K562 (cell line): ENCODE results near the gene KHSRP. TPM values are rescaled to one million over a fixed set of nuclear protein-coding genes. Genes with fewer than 3 reads are reported as not detected.

Source experiments
- ATAC-seq: fragments of 200-7000 bp; cut with Tn5 transposase; 3 replicates; pipeline ENCODE4 v1.9.1; 2020; ENCODE audit warnings: moderate library complexity
- BruUV-seq: library from RNA; stranded (reverse); fragments of 400-500 nt; replicated peaks from 2 replicates; lab custom pipeline; 2021; lab: Mats Ljungman, UMichigan
- CTCF ChIA-PET: fragments of 300-600 bp; formaldehyde crosslinking; extraction: SDS; loops from one replicate; lab custom pipeline; 2021; ENCODE audit warnings: low intra/inter-chr PET ratio; lab: Yijun Ruan, JAX
- POLR2A ChIA-PET: fragments of 300-600, 350-650 bp; sonication (Branson Sonifier 250); formaldehyde crosslinking; extraction: SDS; loops from one replicate; lab custom pipeline; 2021; ENCODE audit warnings: antibody characterized with exemption, inconsistent platforms; lab: Yijun Ruan, JAX
- DNase-seq, 4 experiments: peaks; one replicate each; pipeline versions ENCODE4 v3.0.0 to v3.0.0-alpha.2; 2011 to 2018; ENCODE audit warnings: low spot score in 3 of 4, mixed read lengths in 3 of 4; ENCODE audit errors: extremely low read depth in 1 of 4
- FAIRE-seq: peaks from 2 replicates; lab custom pipeline; 2011; peaks lifted over from hg19 to GRCh38; lab: Jason Lieb, UNC
- H2AFZ ChIP-seq: 2 replicates; pipeline ENCODE4 v1.6.0; 2011; ENCODE audit warnings: low read depth, low read length, control low read depth, inconsistent platforms
- H3K27ac ChIP-seq: fragments of 200-600 bp; 3 replicates; pipeline ENCODE4 v1.8.0; 2011; ENCODE audit warnings: low read depth, mild to moderate bottlenecking, control low read depth, inconsistent platforms, low read length, moderate library complexity, mixed read lengths; ENCODE audit errors: extremely low read depth
- H3K27me3 ChIP-seq, 2 experiments: fragments of 300-600 bp in 1 of 2; 2 replicates in 1 of 2; 3 replicates in 1 of 2; pipeline versions ENCODE4 v1.6.0 to v1.8.0; 2011; ENCODE audit warnings: inconsistent platforms in 2 of 2, low read length in 2 of 2, mild to moderate bottlenecking in 1 of 2, mixed read lengths in 1 of 2, moderate library complexity in 1 of 2; ENCODE audit not compliant: control insufficient read depth in 2 of 2, insufficient read depth in 2 of 2
- H3K36me3 ChIP-seq: fragments of 300-600 bp; 3 replicates; pipeline ENCODE4 v1.8.0; 2011; ENCODE audit warnings: mild to moderate bottlenecking, low read length, inconsistent platforms; ENCODE audit not compliant: control insufficient read depth, insufficient read depth
- H3K4me1 ChIP-seq, 2 experiments: fragments of 200-600 bp in 1 of 2; replicated peaks in 1 of 2; 2 replicates in 1 of 2; 3 replicates in 1 of 2; pipeline versions ENCODE4 v1.5.1 to v1.8.0; 2011; ENCODE audit warnings: inconsistent platforms in 2 of 2, low read length in 2 of 2, mild to moderate bottlenecking in 1 of 2, mixed read lengths in 1 of 2, moderate library complexity in 1 of 2; ENCODE audit not compliant: control insufficient read depth in 2 of 2, insufficient read depth in 2 of 2
- H3K4me2 ChIP-seq: 2 replicates; pipeline ENCODE4 v1.6.1; 2011; ENCODE audit warnings: low read length, control low read depth, inconsistent platforms, mixed read lengths; ENCODE audit not compliant: insufficient read depth
- H3K4me3 ChIP-seq: fragments of 200-600 bp; sonication (generic), shearing (Covaris generic); 2 replicates; pipeline ENCODE4 v1.5.1; 2016; ENCODE audit warnings: control low read depth, inconsistent platforms
- H3K79me2 ChIP-seq: fragments of 200-600 bp; 3 replicates; pipeline ENCODE4 v1.8.0; 2011; ENCODE audit warnings: low read length, inconsistent platforms; ENCODE audit not compliant: control insufficient read depth, insufficient read depth
- H3K9ac ChIP-seq, 2 experiments: 2 replicates each; pipeline versions ENCODE4 v1.6.0 to v1.6.1; 2011; ENCODE audit warnings: low read depth in 2 of 2, low read length in 2 of 2, control low read depth in 1 of 2, inconsistent platforms in 1 of 2, mild to moderate bottlenecking in 1 of 2, mixed read lengths in 1 of 2; ENCODE audit not compliant: insufficient read depth in 1 of 2
- H3K9me1 ChIP-seq: one replicate; pipeline ENCODE4 v1.6.0; 2011; ENCODE audit warnings: inconsistent platforms, mild to moderate bottlenecking, low read length, moderate library complexity; ENCODE audit not compliant: control insufficient read depth, insufficient read depth
- H3K9me3 ChIP-seq: replicated peaks from 2 replicates; pipeline ENCODE4 v1.5.1; 2011; ENCODE audit warnings: low read depth, low read length, inconsistent platforms; ENCODE audit not compliant: control insufficient read depth, insufficient read depth
- H4K20me1 ChIP-seq: replicated peaks from 2 replicates; pipeline ENCODE4 v1.6.1; 2011; ENCODE audit warnings: low read length, inconsistent platforms, mixed read lengths; ENCODE audit not compliant: control insufficient read depth, insufficient read depth
- BRF1 ChIP-seq: IDR thresholded peaks from 3 replicates; pipeline ENCODE4 v1.6.1; 2011; ENCODE audit warnings: borderline replicate concordance, mild to moderate bottlenecking; ENCODE audit not compliant: insufficient read length; ENCODE audit errors: extremely low read depth
- CBX8 ChIP-seq: fragments of 200-600 bp; sonication (generic); IDR thresholded peaks from 2 replicates; pipeline ENCODE4 v1.6.1; 2012; ENCODE audit warnings: borderline replicate concordance, mixed run types, low read depth, mild to moderate bottlenecking, moderate library complexity, mixed read lengths, low read length, control low read depth, inconsistent platforms; ENCODE audit not compliant: poor library complexity, severe bottlenecking; ENCODE audit errors: extremely low read depth
- CCNT2 ChIP-seq: IDR thresholded peaks from 2 replicates; pipeline ENCODE4 v1.6.1; 2011; ENCODE audit warnings: borderline replicate concordance, low read depth, mild to moderate bottlenecking, moderate library complexity, mixed read lengths, low read length; ENCODE audit not compliant: insufficient read length; ENCODE audit errors: extremely low read depth
- ETV5 ChIP-seq: sonication (generic); formaldehyde crosslinking; IDR thresholded peaks from 2 replicates; pipeline ENCODE4 v1.4.0; 2020; ENCODE audit warnings: low read depth, mild to moderate bottlenecking, missing genetic modification reagents
- FOXJ3 ChIP-seq: sonication (generic); formaldehyde crosslinking; IDR thresholded peaks from 2 replicates; pipeline ENCODE4 v1.4.0; 2020; ENCODE audit warnings: mild to moderate bottlenecking, missing genetic modification reagents
- GABPB1 ChIP-seq: sonication (generic); formaldehyde crosslinking; IDR thresholded peaks from 2 replicates; pipeline ENCODE4 v1.8.0; 2022; ENCODE audit warnings: mild to moderate bottlenecking, missing genetic modification reagents
- HDAC1 ChIP-seq, 2 experiments: fragments of 450-650 bp; IDR thresholded peaks; 2 replicates each; pipeline ENCODE4 v1.6.1; 2016 to 2017; ENCODE audit warnings: inconsistent platforms in 1 of 2, mild to moderate bottlenecking in 1 of 2, moderate library complexity in 1 of 2
- HNRNPUL1 ChIP-seq: fragments of 200-400 bp; formaldehyde crosslinking; IDR thresholded peaks from 2 replicates; pipeline ENCODE4 v1.6.1; 2017; ENCODE audit warnings: low read length
- IFI16 ChIP-seq: fragments of 250-450 bp; sonication (Bioruptor Pico); IDR thresholded peaks from 2 replicates; pipeline ENCODE4 v2.1.2; 2022; ENCODE audit warnings: mild to moderate bottlenecking, inconsistent platforms
- POLR2B ChIP-seq: fragments of 450-650 bp; IDR thresholded peaks from 2 replicates; pipeline ENCODE4 v1.6.1; 2018; ENCODE audit warnings: low read depth; ENCODE audit not compliant: partially characterized antibody
- RBFOX2 ChIP-seq: fragments of 200-400 bp; formaldehyde crosslinking; IDR thresholded peaks from 2 replicates; pipeline ENCODE4 v1.6.1; 2017; ENCODE audit warnings: low read depth, mild to moderate bottlenecking, low read length, moderate library complexity
- RBM22 ChIP-seq: fragments of 200-400 bp; formaldehyde crosslinking; IDR thresholded peaks from 2 replicates; pipeline ENCODE4 v1.6.1; 2018; ENCODE audit warnings: low read length, low read depth; ENCODE audit not compliant: poor library complexity, severe bottlenecking
- SMAD3 ChIP-seq: fragments of 450-650 bp; formaldehyde crosslinking; conservative IDR thresholded peaks from 2 replicates; pipeline ENCODE4 v1.4.0; 2020; ENCODE audit warnings: mild to moderate bottlenecking
- U2AF2 ChIP-seq: fragments of 200-400 bp; formaldehyde crosslinking; optimal IDR thresholded peaks from 2 replicates; pipeline ENCODE3; 2017; ENCODE audit warnings: low read depth, mild to moderate bottlenecking, low read length
- ZBTB33 ChIP-seq: sonication (generic); formaldehyde crosslinking; IDR thresholded peaks from 2 replicates; pipeline ENCODE4 v1.8.1; 2023; ENCODE audit warnings: mild to moderate bottlenecking, missing genetic modification reagents
- ZNF445 ChIP-seq: fragments of 250-450 bp; sonication (Bioruptor Pico); IDR thresholded peaks from 2 replicates; pipeline ENCODE4 v1.4.0; 2020; ENCODE audit warnings: low read depth, mild to moderate bottlenecking, moderate library complexity
- ZNF644 ChIP-seq: fragments of 200-800 bp; sonication (Bioruptor generic); IDR thresholded peaks from 2 replicates; pipeline ENCODE4 v1.6.1; 2016; ENCODE audit warnings: low read depth, missing genetic modification characterization, missing compliant biosample characterization
- ZNF778 ChIP-seq: fragments of 450-650 bp; formaldehyde crosslinking; IDR thresholded peaks from 2 replicates; pipeline ENCODE4 v1.4.0; 2020; ENCODE audit warnings: mild to moderate bottlenecking, moderate library complexity
- whole genome bisulfite sequencing: fragments of 100-300 bp; shearing (Covaris generic); methylation state at CpG from one replicate; pipeline ENCODE4 v1.1.6; 2016; ENCODE audit warnings: low coverage, mixed read lengths; ENCODE audit not compliant: insufficient coverage; ENCODE audit errors: missing lambda C conversion rate; 5-methylcytosine and 5-hydroxymethylcytosine counted together
- in situ Hi-C: fragments of 300-500 bp; cut with MboI; formaldehyde crosslinking; loops from 4 replicates; pipeline ENCODE4 v1.15.0; 2018; ENCODE audit warnings: inconsistent platforms, mixed read lengths
- intact Hi-C: fragments of 100-400 bp; cut with micrococcal nuclease; formaldehyde crosslinking; loops from 2 replicates; pipeline ENCODE4 v1.14.2; 2022
- polyA plus RNA-seq, 8 experiments: library from polyadenylated mRNA; depleted of rRNA in 4 of 8; stranded (reverse) in 5 of 8; unstranded in 3 of 8; fragments of >200 nt; fragmentation: Nextera tagmentation in 2 of 8; fragmentation: Illumina TruSeq in 1 of 8; extraction: Ambion mirVana in 2 of 8; extraction: Trizol in 1 of 8; gene quantifications; 2 replicates each; pipeline versions ENCODE4 v1.2.1 to v1.2.3, GENCODE V29; 2011 to 2014; ENCODE audit warnings: inconsistent platforms in 1 of 8, missing spikeins in 1 of 8
- total RNA-seq, 7 experiments: library from RNA; depleted of rRNA in 6 of 7; stranded (reverse); fragments of >200 nt in 6 of 7; fragmentation: Illumina TruSeq in 2 of 7; extraction: Trizol in 2 of 7; gene quantifications; 2 replicates each; pipeline versions ENCODE4 v1.2.1 to v1.2.3, GENCODE V29; 2011 to 2021; ENCODE audit warnings: low replicate concordance in 1 of 7
- TF ChIP-seq, protein P1 (sequence below), 2 experiments: fragments of 200-800 bp in 1 of 2; sonication (Bioruptor generic) in 1 of 2; sonication (generic) in 1 of 2; formaldehyde crosslinking in 1 of 2; IDR thresholded peaks in 1 of 2; conservative IDR thresholded peaks in 1 of 2; 2 replicates each; pipeline versions ENCODE4 v1.5.0 to v1.6.1; 2016 to 2020; ENCODE audit warnings: missing compliant biosample characterization in 1 of 2, missing genetic modification characterization in 1 of 2, missing genetic modification reagents in 1 of 2

Gene KHSRP
- total and polyA plus RNA-seq, 9 of the 15 experiments (the other 6 are each of a cell fraction or from before 2014, with no cell fraction given): 4.2 to 564 (median 139) TPM

DNA sequence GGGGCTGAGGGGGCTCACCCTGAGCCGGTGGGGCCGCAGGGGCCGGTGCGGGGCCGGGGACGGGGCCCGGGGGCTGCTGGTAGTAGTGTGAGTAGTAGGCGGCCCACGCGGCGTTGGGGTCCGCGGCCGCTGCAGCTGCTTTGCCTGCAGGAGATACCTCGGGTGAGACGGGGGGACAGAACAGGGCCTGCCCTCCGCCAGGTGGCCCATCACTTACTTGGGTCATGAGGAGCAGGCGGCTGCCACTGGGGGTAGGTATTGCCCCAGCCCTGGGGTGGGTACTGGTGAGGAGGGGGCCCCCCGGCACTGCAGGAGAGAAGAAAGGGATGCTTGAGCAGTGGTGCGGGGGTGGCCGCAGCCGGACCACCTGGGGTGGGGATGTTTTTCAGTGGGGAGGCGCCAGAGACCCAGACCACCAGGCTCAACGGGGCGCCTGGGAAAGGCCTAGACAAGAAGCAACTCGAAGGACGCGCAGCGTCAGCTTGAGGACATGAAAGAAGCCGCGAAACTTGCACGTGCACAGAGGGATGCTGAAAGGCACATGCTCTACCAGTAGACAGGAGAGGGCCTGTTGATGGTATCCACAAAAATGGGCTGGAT lies 8.9 kb downstream of the KHSRP start:
- FAIRE-seq: no peak
- BruUV-seq: no TSS peak
- WGBS: 93% methylated on average over 8 of the region's 32 CpGs
- TF ChIP-seq, protein P1, sequence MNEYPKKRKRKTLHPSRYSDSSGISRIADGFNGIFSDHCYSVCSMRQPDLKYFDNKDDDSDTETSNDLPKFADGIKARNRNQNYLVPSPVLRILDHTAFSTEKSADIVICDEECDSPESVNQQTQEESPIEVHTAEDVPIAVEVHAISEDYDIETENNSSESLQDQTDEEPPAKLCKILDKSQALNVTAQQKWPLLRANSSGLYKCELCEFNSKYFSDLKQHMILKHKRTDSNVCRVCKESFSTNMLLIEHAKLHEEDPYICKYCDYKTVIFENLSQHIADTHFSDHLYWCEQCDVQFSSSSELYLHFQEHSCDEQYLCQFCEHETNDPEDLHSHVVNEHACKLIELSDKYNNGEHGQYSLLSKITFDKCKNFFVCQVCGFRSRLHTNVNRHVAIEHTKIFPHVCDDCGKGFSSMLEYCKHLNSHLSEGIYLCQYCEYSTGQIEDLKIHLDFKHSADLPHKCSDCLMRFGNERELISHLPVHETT (CRISPR knock-in tag; conservative IDR thresholded peaks at IDR 0.05 in 1 of 2, IDR thresholded peaks at IDR 0.05 in 1 of 2): no peak
- TF ChIP-seq BRF1 (no peak), IFI16 (CRISPR knock-in tag) (no peak), CBX8 (no peak), RBFOX2 (peak; percentile 15; the same call in 1 of the 2 replicates), HDAC1 (IDR thresholded peaks at IDR 0.05) (no peak), GABPB1 (CRISPR knock-in tag) (no peak), POLR2B (no peak), ETV5 (CRISPR knock-in tag) (no peak), RBM22 (peak; percentile 17), ZNF445 (CRISPR knock-in tag) (no peak), FOXJ3 (CRISPR knock-in tag) (no peak), SMAD3 (no peak), ZNF644 (tag) (no peak), ZBTB33 (CRISPR knock-in tag) (0 out of 2 replicates have a peak, but pooled peaks have one; percentile 40), HNRNPUL1 (no peak), ZNF778 (CRISPR knock-in tag) (no peak), CCNT2 (no peak), U2AF2 (no peak)

More for the DNA sequence above, 8.9 kb downstream of the KHSRP start:
- no peak overlapping the region for H3K4me3 ChIP-seq
- no peak for ATAC-seq
- peak in 1 of 4 experiments; percentile 22 for DNase-seq
- in situ Hi-C loops: no loop called here
- no peak overlapping the region for H3K4me2 ChIP-seq
- intact Hi-C loops: no loop called here
- peaks cover 20% of the 10 kb centered on the region for H3K79me2 ChIP-seq
- H2AFZ ChIP-seq: no peak overlapping the region
- ChIA-PET CTCF (no interaction called here), POLR2A (interaction anchor here (0.6 kb wide), 2 partner anchors 158 to 575 kb away, joined by 3 to 4 read pairs; no protein-coding TSS in a partner anchor)
- H4K20me1 ChIP-seq: peaks cover 23% of the 10 kb centered on the region; the same call in 1 of the 2 replicates
- H3K4me1 ChIP-seq: peaks cover 0 to 57% of the 10 kb centered on the region in 2 experiments; a peak in 2 of 5 replicates
- H3K36me3 ChIP-seq: peaks cover 73% of the 10 kb centered on the region; the same call in 2 of the 3 replicates
- no peaks in the 10 kb centered on the region for H3K9me1 ChIP-seq
- H3K27ac ChIP-seq: no peak overlapping the region
- no peaks in the 10 kb centered on the region for H3K27me3 ChIP-seq
- H3K9me3 ChIP-seq: no peaks in the 10 kb centered on the region
- no peak overlapping the region for H3K9ac ChIP-seq
